Fibroblast of lung (primary cell): ENCODE data around the gene GLRA1. TPM values are rescaled to one million over a fixed set of nuclear protein-coding genes. Genes with fewer than 3 reads are reported as not detected.

Source experiments
- DNase-seq, 2 donors: peaks; one replicate each; pipeline versions ENCODE4 v3.0.0 to v3.0.0-alpha.2; 2010; ENCODE audit warnings: low read depth in 2 of 2
- H2AFZ ChIP-seq: 2 replicates; pipeline ENCODE4 v1.5.1; 2012; ENCODE audit warnings: low read length, control low read depth, inconsistent platforms
- H3K27ac ChIP-seq: 2 replicates; pipeline ENCODE4 v1.5.1; 2011; ENCODE audit warnings: low read length, control low read depth; ENCODE audit not compliant: insufficient read depth
- H3K27me3 ChIP-seq: 2 replicates; pipeline ENCODE4 v1.5.1; 2011; ENCODE audit warnings: mild to moderate bottlenecking, low read length; ENCODE audit not compliant: control insufficient read depth, insufficient read depth
- H3K36me3 ChIP-seq: 2 replicates; pipeline ENCODE4 v1.5.1; 2011; ENCODE audit warnings: low read length; ENCODE audit not compliant: control insufficient read depth, insufficient read depth
- H3K4me1 ChIP-seq: 2 replicates; pipeline ENCODE4 v1.5.1; 2011; ENCODE audit warnings: low read length; ENCODE audit not compliant: control insufficient read depth, insufficient read depth; ENCODE audit errors: extremely low read depth
- H3K4me2 ChIP-seq: 2 replicates; pipeline ENCODE4 v1.5.1; 2011; ENCODE audit warnings: low read length, control low read depth; ENCODE audit not compliant: insufficient read depth; ENCODE audit errors: extremely low read depth
- H3K4me3 ChIP-seq, 4 experiments: fragments of 200-600 bp in 1 of 4; sonication (generic) in 1 of 4; replicated peaks in 1 of 4; 2 replicates each; pipeline ENCODE4 v1.5.1; 2011 to 2016; ENCODE audit warnings: low read length in 4 of 4, low read depth in 3 of 4, mild to moderate bottlenecking in 3 of 4, control low read depth in 2 of 4, inconsistent platforms in 1 of 4, mixed read lengths in 1 of 4; ENCODE audit not compliant: insufficient read depth in 1 of 4; ENCODE audit errors: control extremely low read depth in 1 of 4
- H3K79me2 ChIP-seq: 2 replicates; pipeline ENCODE4 v1.5.1; 2012; ENCODE audit warnings: mild to moderate bottlenecking, low read length, inconsistent platforms; ENCODE audit not compliant: control insufficient read depth, insufficient read depth
- H3K9ac ChIP-seq: 2 replicates; pipeline ENCODE4 v1.5.1; 2011; ENCODE audit warnings: mild to moderate bottlenecking, low read length, control low read depth; ENCODE audit not compliant: insufficient read depth
- H3K9me3 ChIP-seq: 2 replicates; pipeline ENCODE4 v1.5.1; 2012; ENCODE audit warnings: low read depth, low read length; ENCODE audit not compliant: control insufficient read depth, insufficient read depth
- H4K20me1 ChIP-seq: 2 replicates; pipeline ENCODE4 v1.5.1; 2011; ENCODE audit warnings: low read length; ENCODE audit not compliant: control insufficient read depth, insufficient read depth; ENCODE audit errors: extremely low read depth
- EZH2 ChIP-seq: IDR thresholded peaks from 2 replicates; pipeline ENCODE4 v1.5.1; 2012; ENCODE audit warnings: low read length, control low read depth, mild to moderate bottlenecking; ENCODE audit errors: missing control alignments
- polyA plus RNA-seq, 2 donors: library from polyadenylated mRNA; depleted of rRNA in 1 of 2; stranded (reverse) in 1 of 2; unstranded in 1 of 2; fragments of >200 nt; gene quantifications; 2 replicates each; pipeline ENCODE4 v1.2.1, GENCODE V29; 2011 to 2012; ENCODE audit warnings: missing spikeins in 1 of 2
- total RNA-seq: library from RNA; depleted of rRNA; stranded (reverse); fragments of >200 nt; gene quantifications from 2 replicates; pipeline ENCODE4 v1.2.1, GENCODE V29; 2014
- TF ChIP-seq, protein P1 (sequence below), 2 donors: IDR thresholded peaks in 1 of 2; conservative IDR thresholded peaks in 1 of 2; 1 replicate in 1 of 2; 2 replicates in 1 of 2; pipeline ENCODE4 v1.5.1; 2011 to 2012; ENCODE audit warnings: low read length in 2 of 2, control low read depth in 1 of 2, inconsistent platforms in 1 of 2, low read depth in 1 of 2, mild to moderate bottlenecking in 1 of 2

The GLRA1 gene
- total and polyA plus RNA-seq, 2 donors (not counting 1 experiment from before 2014, with no cell fraction given) = not detected

DNA sequence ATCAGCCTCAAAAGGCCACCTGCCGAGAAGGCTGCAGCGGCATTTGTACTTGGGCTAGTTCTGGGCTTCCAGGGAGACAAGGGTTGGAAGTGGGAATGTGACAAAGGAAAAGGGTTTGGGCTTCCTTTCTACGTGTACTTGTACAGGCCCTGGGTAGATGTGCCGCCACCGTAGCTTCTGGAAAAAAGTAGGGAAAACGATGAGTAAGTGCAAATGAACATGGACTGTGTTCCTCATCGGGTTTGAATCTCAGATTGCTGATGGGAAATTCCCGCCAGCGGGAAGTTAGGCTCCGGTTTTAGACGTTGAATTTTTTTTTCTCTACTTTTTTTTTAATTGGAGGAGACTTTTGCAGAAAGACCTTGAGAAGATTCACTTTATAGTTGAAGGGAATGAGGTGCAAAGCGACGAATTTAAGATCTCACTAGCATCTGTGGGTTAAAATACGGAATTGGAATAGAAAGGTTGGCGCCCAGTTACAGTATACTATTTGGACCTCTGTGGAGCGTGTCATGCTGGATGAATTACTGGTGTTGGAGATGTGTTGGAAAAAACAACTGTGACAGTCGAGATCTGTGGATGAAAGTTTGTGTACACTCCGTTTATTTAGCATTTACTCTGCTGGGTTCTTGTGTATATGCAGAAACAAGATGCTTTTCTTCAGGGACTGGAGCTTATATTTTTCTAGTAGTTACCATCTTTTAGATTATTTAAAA lies 151.6 kb downstream of the GLRA1 start:
- Histone ChIP-seq H3K9me3 (no peaks in the 10 kb centered on the region), H3K4me2 (peak overlapping the region; percentile 96), H3K9ac (peak overlapping the region; percentile 89), H4K20me1 (peaks cover 9% of the 10 kb centered on the region), H3K4me1 (peaks cover 5% of the 10 kb centered on the region), H3K27ac (peak overlapping the region; percentile 90), H3K4me3 (peak overlapping the region; percentile 89 to 94 (median 93)), H3K36me3 (no peaks in the 10 kb centered on the region), H3K79me2 (peaks cover 60% of the 10 kb centered on the region), H2AFZ (no peak overlapping the region), H3K27me3 (no peaks in the 10 kb centered on the region)
- peak; percentile 27 to 53 for DNase-seq
- TF ChIP-seq EZH2 = no peak
- TF ChIP-seq, protein P1, sequence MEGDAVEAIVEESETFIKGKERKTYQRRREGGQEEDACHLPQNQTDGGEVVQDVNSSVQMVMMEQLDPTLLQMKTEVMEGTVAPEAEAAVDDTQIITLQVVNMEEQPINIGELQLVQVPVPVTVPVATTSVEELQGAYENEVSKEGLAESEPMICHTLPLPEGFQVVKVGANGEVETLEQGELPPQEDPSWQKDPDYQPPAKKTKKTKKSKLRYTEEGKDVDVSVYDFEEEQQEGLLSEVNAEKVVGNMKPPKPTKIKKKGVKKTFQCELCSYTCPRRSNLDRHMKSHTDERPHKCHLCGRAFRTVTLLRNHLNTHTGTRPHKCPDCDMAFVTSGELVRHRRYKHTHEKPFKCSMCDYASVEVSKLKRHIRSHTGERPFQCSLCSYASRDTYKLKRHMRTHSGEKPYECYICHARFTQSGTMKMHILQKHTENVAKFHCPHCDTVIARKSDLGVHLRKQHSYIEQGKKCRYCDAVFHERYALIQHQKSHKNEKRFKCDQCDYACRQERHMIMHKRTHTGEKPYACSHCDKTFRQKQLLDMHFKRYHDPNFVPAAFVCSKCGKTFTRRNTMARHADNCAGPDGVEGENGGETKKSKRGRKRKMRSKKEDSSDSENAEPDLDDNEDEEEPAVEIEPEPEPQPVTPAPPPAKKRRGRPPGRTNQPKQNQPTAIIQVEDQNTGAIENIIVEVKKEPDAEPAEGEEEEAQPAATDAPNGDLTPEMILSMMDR (conservative IDR thresholded peaks at IDR 0.05 in 1 of 2, IDR thresholded peaks at IDR 0.05 in 1 of 2; ENCODE audit: low read depth in 1 of 2, low read length in 2 of 2) = peak in 1 of 2 donors; percentile 5

Other genes starting within 250 kb of the GLRA1 start
- gene SPARC, start 237.9 kb downstream of the GLRA1 start, total RNA-seq = 408 and 448 TPM in 2 replicates
- gene SPARC, start 237.9 kb downstream of the GLRA1 start, polyA plus RNA-seq = 3,177 and 6,513 TPM in 2 replicates
- 48.5 and 59.9 TPM in 2 replicates for gene ATOX1, start 166.2 kb downstream of the GLRA1 start, total RNA-seq
- 245 and 375 TPM in 2 replicates for gene ATOX1, start 166.2 kb downstream of the GLRA1 start, polyA plus RNA-seq
- 110 and 132 TPM in 2 replicates for gene G3BP1, start 152.9 kb downstream of the GLRA1 start, total RNA-seq
- gene G3BP1, start 152.9 kb downstream of the GLRA1 start, polyA plus RNA-seq = 68.2 and 89.9 TPM in 2 replicates